ENCODE results near the gene ST8SIA2. TPM values are rescaled to one million over a fixed set of nuclear protein-coding genes. Genes with fewer than 3 reads are reported as not detected.
"Not testable (repeated sequence)": the region's sequence is repeated elsewhere in the genome, so short reads cannot be mapped to it uniquely, and the experiment has no call there.

The ST8SIA2 gene
- total RNA-seq, 1 donor from 2014 or later: 4.5 TPM

- H3K4me1 Mint-ChIP-seq (ENCODE audit: low read depth): no peaks in the 10 kb centered on the region
- no peaks in the 10 kb centered on the region for H3K9me3 Mint-ChIP-seq (ENCODE audit: low read depth)
- no peaks in the 10 kb centered on the region for H3K36me3 Mint-ChIP-seq (ENCODE audit: low read depth)
- TF ChIP-seq CTCF (IDR thresholded peaks at IDR 0.05): no peak
- no peak for DNase-seq (ENCODE audit: low spot score)
- H3K27me3 Mint-ChIP-seq (ENCODE audit: low read depth): peaks cover 8% of the 10 kb centered on the region
- H3K4me3 Mint-ChIP-seq (ENCODE audit: unreplicated experiment): no peak overlapping the region
- no peak overlapping the region for H3K27ac Mint-ChIP-seq (ENCODE audit: unreplicated experiment)
These were observed 77.6 kb downstream of the ST8SIA2 start for GRCh38 chr15:92471288-92471687.

- Mint-ChIP-seq H3K27ac (ENCODE audit: unreplicated experiment) (no peak overlapping the region), H3K27me3 (ENCODE audit: low read depth) (peaks cover 8% of the 10 kb centered on the region), H3K4me1 (ENCODE audit: low read depth) (no peaks in the 10 kb centered on the region), H3K36me3 (ENCODE audit: low read depth) (no peaks in the 10 kb centered on the region), H3K9me3 (ENCODE audit: low read depth) (no peaks in the 10 kb centered on the region), H3K4me3 (ENCODE audit: unreplicated experiment) (no peak overlapping the region)
- no peak for DNase-seq (ENCODE audit: low spot score)
- no peak for TF ChIP-seq CTCF (IDR thresholded peaks at IDR 0.05)
These were observed 80.1 kb downstream of the ST8SIA2 start for GRCh38 chr15:92473756-92474155.

GRCh38 chr15:92479730-92480129, 86.0 kb downstream of the ST8SIA2 start:
- DNase-seq (ENCODE audit: low spot score); H3K4me1 Mint-ChIP-seq (ENCODE audit: low read depth); H3K27ac Mint-ChIP-seq (ENCODE audit: unreplicated experiment); H3K36me3 Mint-ChIP-seq (ENCODE audit: low read depth); H3K9me3 Mint-ChIP-seq (ENCODE audit: low read depth); H3K4me3 Mint-ChIP-seq (ENCODE audit: unreplicated experiment): not testable (repeated sequence)
- peaks cover 25% of the 10 kb centered on the region for H3K27me3 Mint-ChIP-seq (ENCODE audit: low read depth)

- H3K27ac Mint-ChIP-seq (ENCODE audit: unreplicated experiment): no peak overlapping the region
- no peak for TF ChIP-seq CTCF (IDR thresholded peaks at IDR 0.05)
- no peak overlapping the region for H3K4me3 Mint-ChIP-seq (ENCODE audit: unreplicated experiment)
- H3K36me3 Mint-ChIP-seq (ENCODE audit: low read depth): no peaks in the 10 kb centered on the region
- no peaks in the 10 kb centered on the region for H3K4me1 Mint-ChIP-seq (ENCODE audit: low read depth)
- no peak for DNase-seq (ENCODE audit: low spot score)
- H3K9me3 Mint-ChIP-seq (ENCODE audit: low read depth): no peaks in the 10 kb centered on the region
- peaks cover 27% of the 10 kb centered on the region for H3K27me3 Mint-ChIP-seq (ENCODE audit: low read depth)
These were observed 86.7 kb downstream of the ST8SIA2 start for GRCh38 chr15:92480361-92480760.

GRCh38 chr15:92485441-92485840, 91.8 kb downstream of the ST8SIA2 start:
- Mint-ChIP-seq H3K4me1 (ENCODE audit: low read depth) (no peaks in the 10 kb centered on the region), H3K27ac (ENCODE audit: unreplicated experiment) (no peak overlapping the region), H3K27me3 (ENCODE audit: low read depth) (peaks cover 29% of the 10 kb centered on the region), H3K4me3 (ENCODE audit: unreplicated experiment) (no peak overlapping the region), H3K9me3 (ENCODE audit: low read depth) (peaks cover 12% of the 10 kb centered on the region), H3K36me3 (ENCODE audit: low read depth) (no peaks in the 10 kb centered on the region)
- no peak for TF ChIP-seq CTCF (IDR thresholded peaks at IDR 0.05)
- no peak for DNase-seq (ENCODE audit: low spot score)

- no peak overlapping the region for H3K4me3 Mint-ChIP-seq (ENCODE audit: unreplicated experiment)
- no peak overlapping the region for H3K27ac Mint-ChIP-seq (ENCODE audit: unreplicated experiment)
- no peak for TF ChIP-seq CTCF (IDR thresholded peaks at IDR 0.05)
- peaks cover 19% of the 10 kb centered on the region for H3K9me3 Mint-ChIP-seq (ENCODE audit: low read depth)
- peaks cover 33% of the 10 kb centered on the region for H3K27me3 Mint-ChIP-seq (ENCODE audit: low read depth)
- DNase-seq (ENCODE audit: low spot score): no peak
- H3K36me3 Mint-ChIP-seq (ENCODE audit: low read depth): peaks cover 1% of the 10 kb centered on the region
- no peaks in the 10 kb centered on the region for H3K4me1 Mint-ChIP-seq (ENCODE audit: low read depth)
These were observed 99.0 kb downstream of the ST8SIA2 start for GRCh38 chr15:92492551-92493115.

All from chondrocyte (in vitro differentiated cells).